H4 (cell line): ENCODE measurements around the gene TRIM71. TPM values are rescaled to one million over a fixed set of nuclear protein-coding genes. Genes with fewer than 3 reads are reported as not detected.
"Not testable (repeated sequence)": the region's sequence is repeated elsewhere in the genome, so short reads cannot be mapped to it uniquely, and the experiment has no call there.

ENCODE experiments used
- DNase-seq: peaks from one replicate; pipeline ENCODE4 v3.0.0-alpha.2; 2015; ENCODE audit warnings: low spot score
- total RNA-seq: library from RNA; depleted of rRNA; stranded (reverse); fragments of >200 nt; shearing (Covaris generic); gene quantifications from 2 replicates; pipeline ENCODE4 v1.2.3, GENCODE V29; 2014; rRNA removed

The TRIM71 gene
- total RNA-seq, 1 experiment from 2014 or later, result 0.02 TPM

- no peak for DNase-seq
Measured at GRCh38 chr3:32934150-32934742, 116.4 kb downstream of the TRIM71 start.

GRCh38 chr3:32937331-32937730, 119.5 kb downstream of the TRIM71 start:
- DNase-seq, result no peak

- not testable (repeated sequence) for DNase-seq
Measured at GRCh38 chr3:32939531-32940284, 121.9 kb downstream of the TRIM71 start.

GRCh38 chr3:32940726-32941125, 122.9 kb downstream of the TRIM71 start:
- no peak for DNase-seq

- DNase-seq, result no peak
Measured at GRCh38 chr3:32945136-32945535, 127.3 kb downstream of the TRIM71 start.

GRCh38 chr3:32945598-32945997, 127.8 kb downstream of the TRIM71 start:
- DNase-seq, result not testable (repeated sequence)

GRCh38 chr3:32946973-32947788, 129.4 kb downstream of the TRIM71 start:
- DNase-seq, result no peak

Other genes with a start within 250 kb of the TRIM71 start
- 27.5 and 36.3 TPM in 2 replicates for gene DYNC1LI1, start 247.1 kb upstream of the TRIM71 start, total RNA-seq
- 13.4 and 20.3 TPM in 2 replicates for gene CNOT10, start 132.8 kb upstream of the TRIM71 start, total RNA-seq
- not detected in 2 replicates for gene CCR4, start 133.6 kb downstream of the TRIM71 start, total RNA-seq